ENCODE measurements around the gene IGSF21. TPM values are rescaled to one million over a fixed set of nuclear protein-coding genes. Genes with fewer than 3 reads are reported as not detected.

The IGSF21 gene
- total and polyA plus RNA-seq, 2 of the 4 experiments (the other 2 are of a cell fraction) = not detected

DNA sequence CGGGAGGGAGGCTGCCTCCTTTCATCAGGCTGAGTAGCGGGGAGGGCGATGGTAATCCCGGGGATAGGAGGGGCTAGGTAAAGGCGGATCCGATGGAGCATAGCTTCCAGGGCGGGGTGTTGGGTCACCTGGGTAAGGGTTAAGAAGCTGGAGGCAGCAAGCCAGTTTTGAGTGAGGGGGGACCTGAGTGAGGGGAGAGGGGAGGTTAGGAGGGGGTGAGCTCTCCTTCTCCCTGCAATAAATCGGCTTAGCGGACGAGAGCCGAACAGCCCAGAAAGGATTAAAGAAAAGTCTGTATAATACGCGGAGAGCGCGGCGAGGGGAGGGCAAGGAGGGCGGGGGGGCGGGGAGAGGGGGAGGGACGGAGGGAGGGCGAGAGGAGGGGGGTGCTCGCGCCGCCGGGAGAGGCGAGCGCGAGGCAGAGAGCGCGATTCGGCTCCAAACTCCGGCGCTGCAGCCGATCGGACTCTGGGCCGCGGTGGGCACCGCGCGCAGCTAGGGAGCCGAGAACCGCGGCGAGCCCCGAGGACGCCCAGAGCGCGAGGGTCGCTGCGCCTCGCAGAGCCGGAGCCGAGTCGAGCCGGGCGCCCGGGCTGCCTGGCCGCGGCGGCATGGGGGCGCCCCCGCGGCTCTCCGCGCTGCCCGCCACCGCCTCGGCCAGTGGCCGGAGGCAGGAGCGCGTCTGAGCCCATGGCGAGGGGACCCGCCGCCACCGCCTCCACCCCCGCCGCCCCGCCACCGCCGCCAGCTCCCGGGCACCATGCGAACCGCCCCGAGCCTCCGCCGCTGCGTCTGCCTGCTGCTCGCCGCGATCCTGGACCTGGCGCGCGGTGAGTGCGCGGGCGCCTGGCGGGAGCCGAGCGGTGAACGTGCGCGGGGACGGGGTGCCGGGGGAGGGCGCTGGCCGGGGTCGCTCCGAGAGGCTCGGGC, at the start of gene IGSF21 (continued):
- TF ChIP-seq BHLHE40 (IDR thresholded peaks at IDR 0.05; ENCODE audit: low read depth, low read length) = no peak

- intact Hi-C loops (cut with micrococcal nuclease) = no loop called here
- H3K9ac ChIP-seq (ENCODE audit: low read depth, low read length) = no peak overlapping the region
- no peak overlapping the region for H3K14ac ChIP-seq (replicated peaks; ENCODE audit: low read depth, low read length)
- H2AK9ac ChIP-seq (replicated peaks; ENCODE audit: low read depth, low read length, poor library complexity) = no peak overlapping the region
- H3K23ac ChIP-seq (ENCODE audit: low read depth, low read length) = no peak overlapping the region
- H4K5ac ChIP-seq (ENCODE audit: low read depth, low read length) = no peak overlapping the region
- in situ Hi-C loops (cut with MboI; ENCODE audit: low sequenced_read_pairs) = no loop called here
- H2BK15ac ChIP-seq (ENCODE audit: low read depth, low read length) = no peak overlapping the region
- no peak overlapping the region for H3K56ac ChIP-seq (ENCODE audit: extremely low read depth, insufficient read depth, low read length)
- H3K18ac ChIP-seq (ENCODE audit: low read depth, low read length) = no peak overlapping the region
- H3K27ac ChIP-seq (ENCODE audit: insufficient read depth, low read length) = no peak overlapping the region
- H2AFZ ChIP-seq (replicated peaks; ENCODE audit: low read length, poor library complexity) = no peak overlapping the region
- H3K4me3 ChIP-seq (ENCODE audit: insufficient read depth, low read depth, low read length) = no peak overlapping the region
- no peak overlapping the region for H2AK5ac ChIP-seq (ENCODE audit: low read depth, low read length)
- no peak overlapping the region for H4K8ac ChIP-seq (ENCODE audit: low read depth in 2 of 2, low read length in 2 of 2)
- no peak overlapping the region for H2BK5ac ChIP-seq (ENCODE audit: low read depth, low read length, poor library complexity, severe bottlenecking)
- dilution Hi-C loops (cut with HindIII; ENCODE audit: low sequenced_read_pairs, unreplicated experiment) = no loop called here
- CTCF ChIA-PET = no interaction called here
- no TSS peak for BruUV-seq (replicated peaks)
- POLR2A ChIA-PET (ENCODE audit: unreplicated experiment) = no interaction called here
- H2BK120ac ChIP-seq (ENCODE audit: low read depth, low read length) = no peak overlapping the region
- DNase-seq = no peak
- H3K36me3 ChIP-seq (ENCODE audit: control insufficient read depth, insufficient read depth, low read length) = no peaks in the 10 kb centered on the region
- no peaks in the 10 kb centered on the region for H3K79me1 ChIP-seq (ENCODE audit: low read depth in 1 of 2, low read length in 2 of 2)
- WGBS, 2 experiments (ENCODE audit: extremely low coverage in 2 of 2, insufficient read length in 1 of 2) = 73% methylated on average over 3 of the region's 16 CpGs; no CpG with 5 or more reads in 1 of the 2 experiments
- TF ChIP-seq NFE2L2 (IDR thresholded peaks at IDR 0.05; ENCODE audit: low read depth, low read length) (no peak), CEBPB (IDR thresholded peaks at IDR 0.05; ENCODE audit: low read depth, low read length) (no peak), BHLHE40 (IDR thresholded peaks at IDR 0.05; ENCODE audit: low read depth, low read length) (no peak), RAD21 (IDR thresholded peaks at IDR 0.05; ENCODE audit: low read length) (no peak), POLR2A (IDR thresholded peaks at IDR 0.05; ENCODE audit: low read depth, low read length) (no peak), CHD1 (IDR thresholded peaks at IDR 0.05; ENCODE audit: low read depth, low read length) (no peak), SMC3 (IDR thresholded peaks at IDR 0.05; ENCODE audit: low read depth, low read length) (no peak), MAFK (IDR thresholded peaks at IDR 0.05; ENCODE audit: low read depth, low read length) (no peak), MXI1 (IDR thresholded peaks at IDR 0.05; ENCODE audit: borderline replicate concordance, low read depth, low read length) (no peak), FOS (IDR thresholded peaks at IDR 0.05; ENCODE audit: low read depth, low read length) (no peak), RCOR1 (IDR thresholded peaks at IDR 0.05; ENCODE audit: insufficient replicate concordance, low read length) (no peak), MAZ (IDR thresholded peaks at IDR 0.05; ENCODE audit: borderline replicate concordance, low read depth, low read length) (no peak), ELK1 (IDR thresholded peaks at IDR 0.05; ENCODE audit: borderline replicate concordance, low read depth, low read length) (no peak)
- TF ChIP-seq, protein P1, sequence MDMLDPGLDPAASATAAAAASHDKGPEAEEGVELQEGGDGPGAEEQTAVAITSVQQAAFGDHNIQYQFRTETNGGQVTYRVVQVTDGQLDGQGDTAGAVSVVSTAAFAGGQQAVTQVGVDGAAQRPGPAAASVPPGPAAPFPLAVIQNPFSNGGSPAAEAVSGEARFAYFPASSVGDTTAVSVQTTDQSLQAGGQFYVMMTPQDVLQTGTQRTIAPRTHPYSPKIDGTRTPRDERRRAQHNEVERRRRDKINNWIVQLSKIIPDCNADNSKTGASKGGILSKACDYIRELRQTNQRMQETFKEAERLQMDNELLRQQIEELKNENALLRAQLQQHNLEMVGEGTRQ (IDR thresholded peaks at IDR 0.05; ENCODE audit: low read depth, low read length) = no peak
- no peaks in the 10 kb centered on the region for H3K4me1 ChIP-seq (ENCODE audit: control insufficient read depth, insufficient read depth, low read length)
- H3K9me3 ChIP-seq (ENCODE audit: control insufficient read depth, insufficient read depth, low read length) = peaks cover 7% of the 10 kb centered on the region; the same call in 1 of the 2 replicates
- no peak for ATAC-seq (ENCODE audit: low read depth)
- H4K91ac ChIP-seq (ENCODE audit: insufficient read depth, low read depth, low read length) = no peak overlapping the region
- no peaks in the 10 kb centered on the region for H3K27me3 ChIP-seq (ENCODE audit: control insufficient read depth, insufficient read depth, low read length)
- no peaks in the 10 kb centered on the region for H3K9me1 ChIP-seq (ENCODE audit: insufficient read depth, low read length)
- H4K20me1 ChIP-seq (ENCODE audit: insufficient read depth, low read length) = no peaks in the 10 kb centered on the region
- H3K4me2 ChIP-seq (ENCODE audit: low read depth, low read length) = no peak overlapping the region
- no peak overlapping the region for H2BK20ac ChIP-seq (ENCODE audit: low read depth, low read length)
- H3K4ac ChIP-seq (ENCODE audit: low read depth, low read length) = no peak overlapping the region
Observed at GRCh38 chr1:18058206-18058921, 49.2 kb upstream of the IGSF21 start.

All from IMR-90 (cell line).